Lower lobe of right lung (tissue), 2 donors: Measurements from ENCODE around the gene ZNF730. TPM values are rescaled to one million over a fixed set of nuclear protein-coding genes. Genes with fewer than 3 reads are reported as not detected.

Source experiments
- ATAC-seq, 2 donors: fragments of 200-7000 bp; cut with Tn5 transposase; one replicate each; pipeline ENCODE4 v1.9.1; 2020 to 2022; ENCODE audit warnings: mild to moderate bottlenecking in 2 of 2, moderate library complexity in 2 of 2
- DNase-seq: peaks from one replicate; pipeline ENCODE4 v3.0.0-alpha.2; 2020
- H3K27ac ChIP-seq: fragments of 200-600 bp; one replicate; pipeline ENCODE4 v1.8.0; 2022
- H3K27me3 ChIP-seq: fragments of 200-600 bp; one replicate; pipeline ENCODE4 v1.8.0; 2022; ENCODE audit warnings: low read depth
- H3K36me3 ChIP-seq: fragments of 200-600 bp; one replicate; pipeline ENCODE4 v1.8.0; 2022; ENCODE audit warnings: mild to moderate bottlenecking
- H3K4me1 ChIP-seq: fragments of 200-600 bp; one replicate; pipeline ENCODE4 v1.8.0; 2022
- H3K4me3 ChIP-seq: fragments of 200-600 bp; one replicate; pipeline ENCODE4 v1.8.0; 2022; ENCODE audit warnings: mild to moderate bottlenecking
- H3K9me3 ChIP-seq: fragments of 200-600 bp; one replicate; pipeline ENCODE4 v1.8.0; 2022
- CTCF ChIP-seq: fragments of 200-600 bp; IDR thresholded peaks from one replicate; pipeline ENCODE4 v1.8.0; 2022; ENCODE audit warnings: antibody characterized with exemption, mild to moderate bottlenecking
- intact Hi-C: fragments of 100-400 bp; cut with DNase I; formaldehyde crosslinking; loops from one replicate; pipeline ENCODE4 v1.11.0; 2022
- total RNA-seq: library from RNA; stranded (reverse); fragmentation: NEBNext Ultra II Directional; extraction: Animal tissue kit (Norgen Biotek cat#: 25700); gene quantifications from one replicate; pipeline ENCODE4 v1.2.1, GENCODE V29; 2021
- donor health status: DM: no; HTN: yes; CAD: no; lungs with severe emphysema.

ZNF730 gene
- total RNA-seq, 1 donor from 2014 or later: 0.74 TPM

- no peak for ATAC-seq
- Histone ChIP-seq H3K27me3 (no peaks in the 10 kb centered on the region), H3K4me1 (no peaks in the 10 kb centered on the region), H3K4me3 (no peak overlapping the region), H3K36me3 (no peaks in the 10 kb centered on the region), H3K9me3 (peaks cover 14% of the 10 kb centered on the region), H3K27ac (no peak overlapping the region)
- TF ChIP-seq CTCF: no peak
- intact Hi-C loops: no loop called here
- no peak for DNase-seq
Observed at GRCh38 chr19:23093832-23094231, 23.0 kb upstream of the ZNF730 start.

GRCh38 chr19:23095418-23095817 lies 21.4 kb upstream of the ZNF730 start:
- Histone ChIP-seq H3K4me3 (no peak overlapping the region), H3K9me3 (peaks cover 14% of the 10 kb centered on the region), H3K27ac (no peak overlapping the region), H3K4me1 (no peaks in the 10 kb centered on the region), H3K27me3 (no peaks in the 10 kb centered on the region), H3K36me3 (no peaks in the 10 kb centered on the region)
- no peak for DNase-seq
- TF ChIP-seq CTCF: no peak
- no peak for ATAC-seq
- intact Hi-C loops: no loop called here

- peaks cover 3% of the 10 kb centered on the region for H3K9me3 ChIP-seq
- intact Hi-C loops: no loop called here
Observed at GRCh38 chr19:23098286-23098685, 18.5 kb upstream of the ZNF730 start.

GRCh38 chr19:23098988-23099387 lies 17.8 kb upstream of the ZNF730 start:
- H3K4me3 ChIP-seq: no peak overlapping the region
- TF ChIP-seq CTCF: no peak
- intact Hi-C loops: no loop called here
- ATAC-seq (no peak), DNase-seq (no peak)
- no peaks in the 10 kb centered on the region for H3K4me1 ChIP-seq
- no peaks in the 10 kb centered on the region for H3K36me3 ChIP-seq
- H3K27ac ChIP-seq: no peak overlapping the region
- H3K27me3 ChIP-seq: no peaks in the 10 kb centered on the region
- H3K9me3 ChIP-seq: no peaks in the 10 kb centered on the region

More at GRCh38 chr19:23098286-23098685, 18.5 kb upstream of the ZNF730 start:
- Histone ChIP-seq H3K27me3 (no peaks in the 10 kb centered on the region), H3K4me1 (no peaks in the 10 kb centered on the region), H3K27ac (no peak overlapping the region), H3K4me3 (no peak overlapping the region), H3K36me3 (no peaks in the 10 kb centered on the region)
- ATAC-seq (no peak), DNase-seq (no peak)
- TF ChIP-seq CTCF: no peak

GRCh38 chr19:23099966-23100365 lies 16.9 kb upstream of the ZNF730 start:
- Histone ChIP-seq H3K27me3 (no peaks in the 10 kb centered on the region), H3K4me3 (no peak overlapping the region), H3K4me1 (no peaks in the 10 kb centered on the region), H3K9me3 (no peaks in the 10 kb centered on the region), H3K36me3 (no peaks in the 10 kb centered on the region), H3K27ac (no peak overlapping the region)
- intact Hi-C loops: no loop called here
- no peak for DNase-seq
- ATAC-seq: no peak
- no peak for TF ChIP-seq CTCF

GRCh38 chr19:23101241-23101640 lies 15.6 kb upstream of the ZNF730 start:
- Histone ChIP-seq H3K27me3 (no peaks in the 10 kb centered on the region), H3K36me3 (no peaks in the 10 kb centered on the region), H3K4me1 (no peaks in the 10 kb centered on the region), H3K27ac (no peak overlapping the region), H3K9me3 (no peaks in the 10 kb centered on the region), H3K4me3 (no peak overlapping the region)
- no peak for DNase-seq
- no peak for ATAC-seq
- no peak for TF ChIP-seq CTCF
- intact Hi-C loops: no loop called here
